Measurements from ENCODE around the gene LHX6. TPM values are rescaled to one million over a fixed set of nuclear protein-coding genes. Genes with fewer than 3 reads are reported as not detected.

LHX6 gene
- total and polyA plus RNA-seq, 2 of the 13 experiments (the other 11 are each of a cell fraction or from before 2014, with no cell fraction given) = 1.1 to 1.3 TPM

- no peak for TF ChIP-seq MXD1 (CRISPR knock-in tag; IDR thresholded peaks at IDR 0.05)
- no peak for TF ChIP-seq ZNF276 (CRISPR knock-in tag; IDR thresholded peaks at IDR 0.05; ENCODE audit: low read depth)
- TF ChIP-seq FOXP1 (IDR thresholded peaks at IDR 0.05) = no peak
- peak; percentile 54 for TF ChIP-seq FOXP1 (CRISPR knock-in tag; IDR thresholded peaks at IDR 0.05)
- no peak for TF ChIP-seq ZNF407 (CRISPR knock-in tag; IDR thresholded peaks at IDR 0.05; ENCODE audit: not compliant biosample characterization)
- no peak for TF ChIP-seq JUNB (CRISPR knock-in tag; IDR thresholded peaks at IDR 0.05; ENCODE audit: borderline replicate concordance)
- TF ChIP-seq KDM6A (CRISPR knock-in tag; IDR thresholded peaks at IDR 0.05; ENCODE audit: low read depth) = 0 out of 2 replicates have a peak, but pooled peaks have one; percentile 27
- peak; percentile 55; the same call in 1 of the 2 replicates for TF ChIP-seq NR2F2 (IDR thresholded peaks at IDR 0.05; ENCODE audit: borderline replicate concordance, low read depth)
- TF ChIP-seq FOXA1 (IDR thresholded peaks at IDR 0.05) = no peak
- TF ChIP-seq FOXA1 (CRISPR knock-in tag; IDR thresholded peaks at IDR 0.05) = peak; percentile 77
- TF ChIP-seq TEAD3 (CRISPR knock-in tag; optimal IDR thresholded peaks at IDR 0.05; ENCODE audit: borderline replicate concordance) = peak; percentile 60
- TF ChIP-seq ZSCAN22 (CRISPR knock-in tag; IDR thresholded peaks at IDR 0.05) = no peak
- TF ChIP-seq SP140L (CRISPR knock-in tag; IDR thresholded peaks at IDR 0.05; ENCODE audit: borderline replicate concordance) = no peak
- TF ChIP-seq XRCC5 (optimal IDR thresholded peaks at IDR 0.05; ENCODE audit: low read length) = no peak
- TF ChIP-seq ATF7 (IDR thresholded peaks at IDR 0.05) = no peak
- no peak for TF ChIP-seq ATF7 (CRISPR knock-in tag; IDR thresholded peaks at IDR 0.05)
- TF ChIP-seq NR1H2 (CRISPR knock-in tag; IDR thresholded peaks at IDR 0.05; ENCODE audit: borderline replicate concordance, low read depth) = no peak
- no peak for TF ChIP-seq ZNF788 (CRISPR knock-in tag; IDR thresholded peaks at IDR 0.05; ENCODE audit: borderline replicate concordance)
- TF ChIP-seq ZKSCAN5 (CRISPR knock-in tag; IDR thresholded peaks at IDR 0.05) = no peak
- no peak for TF ChIP-seq ZNF431 (CRISPR knock-in tag; IDR thresholded peaks at IDR 0.05; ENCODE audit: borderline replicate concordance, low read depth)
- TF ChIP-seq NFATC3 (CRISPR knock-in tag; IDR thresholded peaks at IDR 0.05) = no peak
- no peak for TF ChIP-seq SRF (IDR thresholded peaks at IDR 0.05; ENCODE audit: low read depth, low read length)
- TF ChIP-seq RELA (CRISPR knock-in tag; IDR thresholded peaks at IDR 0.05) = no peak
- no peak for TF ChIP-seq IKZF4 (CRISPR knock-in tag; IDR thresholded peaks at IDR 0.05; ENCODE audit: borderline replicate concordance, low read depth, not compliant biosample characterization)
Measured at GRCh38 chr9:122179690-122180074, 49.1 kb downstream of the LHX6 start (continued).

Measured in HepG2 (cell line).